ENCODE measurements around the gene RREB1.

Gene RREB1

GRCh38 chr6:7254980-7255835 lies 147.4 kb downstream of the RREB1 start:
- DNase-seq, result no peak

GRCh38 chr6:7255918-7256317 lies 148.2 kb downstream of the RREB1 start:
- no peak for TF ChIP-seq CTCF (IDR thresholded peaks at IDR 0.05; ENCODE audit: low read depth, low read length)
- no peaks in the 10 kb centered on the region; the same call in 1 of the 2 replicates for H3K36me3 ChIP-seq
- no peaks in the 10 kb centered on the region for H3K9me3 ChIP-seq
- H3K4me1 ChIP-seq, result no peaks in the 10 kb centered on the region
- H3K27me3 ChIP-seq, result no peaks in the 10 kb centered on the region
- DNase-seq, result no peak
- no peak overlapping the region for H3K4me3 ChIP-seq (ENCODE audit: low read depth, low read length)

More at GRCh38 chr6:7254980-7255835, 147.4 kb downstream of the RREB1 start:
- Histone ChIP-seq H3K4me3 (ENCODE audit: low read depth, low read length) (no peak overlapping the region), H3K4me1 (no peaks in the 10 kb centered on the region), H3K36me3 (no peaks in the 10 kb centered on the region; the same call in 1 of the 2 replicates), H3K27me3 (no peaks in the 10 kb centered on the region), H3K9me3 (no peaks in the 10 kb centered on the region)
- no peak for TF ChIP-seq CTCF (IDR thresholded peaks at IDR 0.05; ENCODE audit: low read depth, low read length)

GRCh38 chr6:7256785-7257184 lies 149.0 kb downstream of the RREB1 start:
- no peaks in the 10 kb centered on the region for H3K4me1 ChIP-seq
- no peak for DNase-seq
- H3K4me3 ChIP-seq (ENCODE audit: low read depth, low read length), result no peak overlapping the region

GRCh38 chr6:7257521-7258230 lies 149.9 kb downstream of the RREB1 start:
- Histone ChIP-seq H3K9me3 (no peaks in the 10 kb centered on the region), H3K36me3 (no peaks in the 10 kb centered on the region), H3K4me3 (ENCODE audit: low read depth, low read length) (no peak overlapping the region), H3K27me3 (no peaks in the 10 kb centered on the region), H3K4me1 (no peaks in the 10 kb centered on the region)
- TF ChIP-seq CTCF (IDR thresholded peaks at IDR 0.05; ENCODE audit: low read depth, low read length), result no peak
- no peak for DNase-seq

More at GRCh38 chr6:7256785-7257184, 149.0 kb downstream of the RREB1 start:
- Histone ChIP-seq H3K9me3 (no peaks in the 10 kb centered on the region), H3K36me3 (no peaks in the 10 kb centered on the region; the same call in 1 of the 2 replicates), H3K27me3 (no peaks in the 10 kb centered on the region)
- no peak for TF ChIP-seq CTCF (IDR thresholded peaks at IDR 0.05; ENCODE audit: low read depth, low read length)

- Histone ChIP-seq H3K9me3 (no peaks in the 10 kb centered on the region), H3K36me3 (no peaks in the 10 kb centered on the region), H3K4me1 (no peaks in the 10 kb centered on the region), H3K4me3 (ENCODE audit: low read depth, low read length) (no peak overlapping the region), H3K27me3 (no peaks in the 10 kb centered on the region)
- DNase-seq, result no peak
- no peak for TF ChIP-seq CTCF (IDR thresholded peaks at IDR 0.05; ENCODE audit: low read depth, low read length)
Measured at GRCh38 chr6:7258231-7258763, 150.5 kb downstream of the RREB1 start.
